Panc1 (cell line): ENCODE data around the gene OARD1.

Experiments
- CTCF ChIP-seq: fragments of 450-650 bp; IDR thresholded peaks from 2 replicates; pipeline ENCODE4 v1.5.1; 2017; ENCODE audit warnings: mild to moderate bottlenecking
- REST ChIP-seq, 2 experiments: IDR thresholded peaks; 2 replicates each; pipeline ENCODE4 v1.6.1; 2011 to 2012; ENCODE audit warnings: low read depth in 2 of 2, control low read depth in 1 of 2, low read length in 1 of 2, mild to moderate bottlenecking in 1 of 2, moderate library complexity in 1 of 2; ENCODE audit not compliant: insufficient read depth in 1 of 2
- SIN3A ChIP-seq: IDR thresholded peaks from 2 replicates; pipeline ENCODE4 v1.6.1; 2012; ENCODE audit warnings: low read depth, mild to moderate bottlenecking, low read length, moderate library complexity, borderline replicate concordance; ENCODE audit not compliant: insufficient read depth

- TF ChIP-seq REST (IDR thresholded peaks at IDR 0.05; ENCODE audit: insufficient read depth in 1 of 2, low read depth in 2 of 2, low read length in 1 of 2) (no peak), SIN3A (no peak), CTCF (no peak)
Observed at GRCh38 chr6:41038205-41038604, 34.0 kb downstream of the OARD1 start.
